Panc1 (cell line): ENCODE data around the gene PLCH1. TPM values are rescaled to one million over a fixed set of nuclear protein-coding genes. Genes with fewer than 3 reads are reported as not detected.

Experiments used
- ATAC-seq: fragments of 200-7000 bp; cut with Tn5 transposase; 2 replicates; pipeline ENCODE4 v1.9.1; 2020; ENCODE audit warnings: mild to moderate bottlenecking, moderate library complexity
- BruUV-seq: library from RNA; stranded (reverse); fragments of 400-500 nt; replicated peaks from 2 replicates; lab custom pipeline; 2021; lab: Mats Ljungman, UMichigan
- CTCF ChIA-PET: fragments of 300-600 bp; sonication (Branson Sonifier 250); formaldehyde crosslinking; loops from one replicate; lab custom pipeline; 2022; ENCODE audit warnings: antibody characterized with exemption; lab: Charles Lee
- POLR2A ChIA-PET: fragments of 300-600 bp; sonication (Branson Sonifier 250); formaldehyde crosslinking; loops from one replicate; lab custom pipeline; 2022; ENCODE audit warnings: antibody characterized with exemption; lab: Charles Lee
- DNase-seq: peaks from one replicate; pipeline ENCODE4 v3.0.0-alpha.2; 2010; ENCODE audit warnings: low read depth, low spot score
- H3K27ac ChIP-seq: 2 replicates; pipeline ENCODE4 v1.5.1; 2011; ENCODE audit warnings: mild to moderate bottlenecking, low read length, inconsistent platforms
- H3K27me3 ChIP-seq: fragments of 200-500 bp; sonication (Bioruptor generic); 2 replicates; pipeline ENCODE4 v1.6.0; 2014; ENCODE audit warnings: low read length, inconsistent platforms; ENCODE audit not compliant: control insufficient read depth, insufficient read depth
- H3K36me3 ChIP-seq: fragments of 200-500 bp; sonication (Bioruptor generic); 2 replicates; pipeline ENCODE4 v1.5.1; 2014; ENCODE audit warnings: inconsistent platforms, mild to moderate bottlenecking, low read length, moderate library complexity; ENCODE audit not compliant: control insufficient read depth, insufficient read depth
- H3K4me1 ChIP-seq: 2 replicates; pipeline ENCODE4 v1.5.1; 2011; ENCODE audit warnings: inconsistent platforms, mild to moderate bottlenecking, low read length, moderate library complexity; ENCODE audit not compliant: control insufficient read depth, insufficient read depth
- H3K4me3 ChIP-seq, 2 experiments: 2 replicates each; pipeline ENCODE4 v1.5.1; 2011 to 2012; ENCODE audit warnings: low read depth in 2 of 2, low read length in 2 of 2, mild to moderate bottlenecking in 2 of 2, inconsistent platforms in 1 of 2, moderate library complexity in 1 of 2
- H3K9me3 ChIP-seq: fragments of 200-500 bp; sonication (Bioruptor generic); 2 replicates; pipeline ENCODE4 v1.5.1; 2014; ENCODE audit warnings: low read depth, mild to moderate bottlenecking, inconsistent platforms, low read length, moderate library complexity; ENCODE audit not compliant: control insufficient read depth, insufficient read depth
- POLR2AphosphoS5 ChIP-seq: IDR thresholded peaks from 2 replicates; pipeline ENCODE4 v1.6.1; 2012; ENCODE audit warnings: mild to moderate bottlenecking, low read depth, low read length, moderate library complexity
- SIN3A ChIP-seq: IDR thresholded peaks from 2 replicates; pipeline ENCODE4 v1.6.1; 2012; ENCODE audit warnings: low read depth, mild to moderate bottlenecking, low read length, moderate library complexity, borderline replicate concordance; ENCODE audit not compliant: insufficient read depth
- TCF7L2 ChIP-seq: IDR thresholded peaks from 2 replicates; pipeline ENCODE4 v1.6.1; 2011; ENCODE audit warnings: mild to moderate bottlenecking, low read depth, low read length, inconsistent platforms
- in situ Hi-C: cut with HindIII; loops from 2 replicates; pipeline ENCODE4 v1.10.0; 2016; ENCODE audit warnings: low sequenced_read_pairs, low pct_unique_long_range_greater_than_20kb
- intact Hi-C: fragments of 100-400 bp; cut with micrococcal nuclease; formaldehyde crosslinking; loops from one replicate; pipeline ENCODE4 v1.10.0; 2022; ENCODE audit not compliant: unreplicated experiment
- total RNA-seq: library from RNA; stranded (reverse); gene quantifications from one replicate; pipeline ENCODE4 v1.2.1, GENCODE V29; 2021; ENCODE audit not compliant: unreplicated experiment
- TF ChIP-seq, protein P1 (sequence below): fragments of 450-650 bp; IDR thresholded peaks from 2 replicates; pipeline ENCODE4 v1.5.1; 2017; ENCODE audit warnings: mild to moderate bottlenecking
- TF ChIP-seq, protein P2 (sequence below), 2 experiments: IDR thresholded peaks; 2 replicates each; pipeline ENCODE4 v1.6.1; 2011 to 2012; ENCODE audit warnings: low read depth in 2 of 2, control low read depth in 1 of 2, low read length in 1 of 2, mild to moderate bottlenecking in 1 of 2, moderate library complexity in 1 of 2; ENCODE audit not compliant: insufficient read depth in 1 of 2

PLCH1 gene
- total RNA-seq, 1 experiment from 2014 or later: 0.03 TPM

DNA sequence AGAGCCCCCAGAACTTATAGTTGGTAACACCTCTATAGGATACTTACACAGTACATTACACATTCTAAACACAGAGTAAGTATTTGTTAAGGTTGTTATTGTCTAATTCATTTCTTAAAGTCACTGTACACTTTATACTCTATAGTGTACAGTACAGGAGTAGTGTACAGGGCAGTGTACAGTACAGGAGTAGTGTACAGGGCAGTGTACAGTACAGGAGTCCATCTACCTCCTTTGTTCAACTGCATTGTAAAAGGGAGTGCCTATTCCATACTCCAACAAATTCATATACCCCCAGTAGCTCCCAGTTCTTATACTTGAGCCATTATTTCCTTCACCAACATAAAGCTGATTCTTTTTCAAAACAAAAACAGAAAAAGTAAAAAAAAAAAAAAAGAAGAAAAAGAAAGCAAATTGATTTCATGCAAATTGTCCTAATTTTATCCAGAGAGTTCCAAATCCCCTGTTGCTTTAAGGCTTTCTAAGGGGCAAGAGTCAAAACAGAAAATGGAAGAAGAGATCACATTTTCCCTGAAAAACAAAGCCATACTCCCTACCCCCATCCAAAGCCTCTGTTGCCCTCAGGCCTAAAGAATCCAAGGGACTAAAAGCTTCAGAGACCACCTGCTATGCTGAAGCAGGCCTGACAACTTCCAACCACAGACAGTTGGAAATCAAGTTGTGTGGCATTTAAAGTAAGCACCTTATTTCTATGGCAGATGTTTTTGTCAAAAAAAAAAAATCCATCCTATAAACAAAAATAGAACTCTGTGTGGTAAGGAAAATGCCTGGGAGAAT lies 125.6 kb downstream of the PLCH1 start:
- POLR2A ChIA-PET: no interaction called here
- in situ Hi-C loops: no loop called here

DNA sequence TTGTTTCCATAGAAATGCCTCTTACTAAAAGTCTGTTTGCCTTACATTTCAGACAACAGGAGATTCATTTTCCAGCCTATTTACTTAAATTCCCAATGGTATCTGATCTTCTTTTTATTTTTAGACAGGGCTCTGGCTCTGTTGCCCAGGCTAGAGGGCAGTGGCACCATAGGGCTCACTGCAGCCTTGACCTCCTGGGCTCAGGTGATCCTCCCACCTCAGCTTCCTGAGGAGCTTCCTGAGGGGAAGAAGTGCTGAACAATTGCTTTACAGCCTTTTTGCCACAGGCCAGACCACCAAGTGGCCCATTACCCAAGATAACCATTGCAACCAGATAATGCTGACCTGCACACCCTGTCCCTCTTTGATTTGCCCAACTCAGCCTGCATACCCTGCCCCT lies 126.3 kb downstream of the PLCH1 start:
- Histone ChIP-seq H3K36me3 (no peaks in the 10 kb centered on the region), H3K4me3 (no peak overlapping the region), H3K4me1 (no peaks in the 10 kb centered on the region), H3K27ac (no peak overlapping the region), H3K27me3 (no peaks in the 10 kb centered on the region), H3K9me3 (0 out of 2 replicates have a peak, but pooled peaks cover 2% of the 10 kb centered on the region)
- intact Hi-C loops: no loop called here
- CTCF ChIA-PET: no interaction called here
- DNase-seq (no peak), ATAC-seq (no peak)
- POLR2A ChIA-PET: no interaction called here
- no TSS peak for BruUV-seq
- in situ Hi-C loops: no loop called here
- TF ChIP-seq, protein P1, sequence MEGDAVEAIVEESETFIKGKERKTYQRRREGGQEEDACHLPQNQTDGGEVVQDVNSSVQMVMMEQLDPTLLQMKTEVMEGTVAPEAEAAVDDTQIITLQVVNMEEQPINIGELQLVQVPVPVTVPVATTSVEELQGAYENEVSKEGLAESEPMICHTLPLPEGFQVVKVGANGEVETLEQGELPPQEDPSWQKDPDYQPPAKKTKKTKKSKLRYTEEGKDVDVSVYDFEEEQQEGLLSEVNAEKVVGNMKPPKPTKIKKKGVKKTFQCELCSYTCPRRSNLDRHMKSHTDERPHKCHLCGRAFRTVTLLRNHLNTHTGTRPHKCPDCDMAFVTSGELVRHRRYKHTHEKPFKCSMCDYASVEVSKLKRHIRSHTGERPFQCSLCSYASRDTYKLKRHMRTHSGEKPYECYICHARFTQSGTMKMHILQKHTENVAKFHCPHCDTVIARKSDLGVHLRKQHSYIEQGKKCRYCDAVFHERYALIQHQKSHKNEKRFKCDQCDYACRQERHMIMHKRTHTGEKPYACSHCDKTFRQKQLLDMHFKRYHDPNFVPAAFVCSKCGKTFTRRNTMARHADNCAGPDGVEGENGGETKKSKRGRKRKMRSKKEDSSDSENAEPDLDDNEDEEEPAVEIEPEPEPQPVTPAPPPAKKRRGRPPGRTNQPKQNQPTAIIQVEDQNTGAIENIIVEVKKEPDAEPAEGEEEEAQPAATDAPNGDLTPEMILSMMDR: no peak
- TF ChIP-seq POLR2AphosphoS5: no peak
- TF ChIP-seq SIN3A: no peak
- no peak for TF ChIP-seq TCF7L2
- TF ChIP-seq, protein P2, sequence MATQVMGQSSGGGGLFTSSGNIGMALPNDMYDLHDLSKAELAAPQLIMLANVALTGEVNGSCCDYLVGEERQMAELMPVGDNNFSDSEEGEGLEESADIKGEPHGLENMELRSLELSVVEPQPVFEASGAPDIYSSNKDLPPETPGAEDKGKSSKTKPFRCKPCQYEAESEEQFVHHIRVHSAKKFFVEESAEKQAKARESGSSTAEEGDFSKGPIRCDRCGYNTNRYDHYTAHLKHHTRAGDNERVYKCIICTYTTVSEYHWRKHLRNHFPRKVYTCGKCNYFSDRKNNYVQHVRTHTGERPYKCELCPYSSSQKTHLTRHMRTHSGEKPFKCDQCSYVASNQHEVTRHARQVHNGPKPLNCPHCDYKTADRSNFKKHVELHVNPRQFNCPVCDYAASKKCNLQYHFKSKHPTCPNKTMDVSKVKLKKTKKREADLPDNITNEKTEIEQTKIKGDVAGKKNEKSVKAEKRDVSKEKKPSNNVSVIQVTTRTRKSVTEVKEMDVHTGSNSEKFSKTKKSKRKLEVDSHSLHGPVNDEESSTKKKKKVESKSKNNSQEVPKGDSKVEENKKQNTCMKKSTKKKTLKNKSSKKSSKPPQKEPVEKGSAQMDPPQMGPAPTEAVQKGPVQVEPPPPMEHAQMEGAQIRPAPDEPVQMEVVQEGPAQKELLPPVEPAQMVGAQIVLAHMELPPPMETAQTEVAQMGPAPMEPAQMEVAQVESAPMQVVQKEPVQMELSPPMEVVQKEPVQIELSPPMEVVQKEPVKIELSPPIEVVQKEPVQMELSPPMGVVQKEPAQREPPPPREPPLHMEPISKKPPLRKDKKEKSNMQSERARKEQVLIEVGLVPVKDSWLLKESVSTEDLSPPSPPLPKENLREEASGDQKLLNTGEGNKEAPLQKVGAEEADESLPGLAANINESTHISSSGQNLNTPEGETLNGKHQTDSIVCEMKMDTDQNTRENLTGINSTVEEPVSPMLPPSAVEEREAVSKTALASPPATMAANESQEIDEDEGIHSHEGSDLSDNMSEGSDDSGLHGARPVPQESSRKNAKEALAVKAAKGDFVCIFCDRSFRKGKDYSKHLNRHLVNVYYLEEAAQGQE (IDR thresholded peaks at IDR 0.05; ENCODE audit: insufficient read depth in 1 of 2, low read depth in 2 of 2, low read length in 1 of 2): no peak

More for the DNA sequence above, 125.6 kb downstream of the PLCH1 start:
- H3K4me3 ChIP-seq: no peak overlapping the region
- BruUV-seq: no TSS peak
- no peaks in the 10 kb centered on the region for H3K4me1 ChIP-seq
- intact Hi-C loops: no loop called here
- no peak overlapping the region for H3K27ac ChIP-seq
- no peak for DNase-seq
- TF ChIP-seq, protein P2 (IDR thresholded peaks at IDR 0.05; ENCODE audit: insufficient read depth in 1 of 2, low read depth in 2 of 2, low read length in 1 of 2): no peak
- TF ChIP-seq TCF7L2 (no peak), SIN3A (no peak), POLR2AphosphoS5 (no peak)
- TF ChIP-seq, protein P1: no peak
- H3K27me3 ChIP-seq: no peaks in the 10 kb centered on the region
- no peak for ATAC-seq
- CTCF ChIA-PET: no interaction called here
- H3K9me3 ChIP-seq: 0 out of 2 replicates have a peak, but pooled peaks cover 2% of the 10 kb centered on the region
- no peaks in the 10 kb centered on the region for H3K36me3 ChIP-seq
